MV-4-11 (cell line): ENCODE measurements around the gene GRID1.

Experiments used
- DNase-seq: peaks from one replicate; lab custom pipeline; 2025; lab: John Stamatoyannopoulos, UW

Gene GRID1

DNA sequence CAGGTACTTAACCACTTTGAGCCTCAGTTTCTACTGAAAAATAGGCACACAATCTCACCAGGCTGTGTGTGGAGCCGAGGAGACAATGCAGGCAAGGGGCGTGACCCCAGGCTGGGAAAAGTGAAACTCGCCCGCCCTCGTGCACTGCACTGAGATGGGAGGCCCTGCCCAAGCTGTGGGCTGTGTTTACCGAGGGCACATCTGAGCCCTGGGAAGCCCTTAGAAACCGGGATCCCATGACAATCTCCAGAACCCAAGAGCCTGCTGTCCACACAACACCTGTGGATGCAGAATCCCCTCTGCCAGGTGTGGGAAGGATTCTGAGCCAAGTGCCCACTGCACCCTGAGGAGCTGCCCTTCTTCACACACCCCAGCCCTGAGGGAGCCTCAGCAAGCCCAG lies 198.3 kb downstream of the GRID1 start:
- DNase-seq = no peak

DNA sequence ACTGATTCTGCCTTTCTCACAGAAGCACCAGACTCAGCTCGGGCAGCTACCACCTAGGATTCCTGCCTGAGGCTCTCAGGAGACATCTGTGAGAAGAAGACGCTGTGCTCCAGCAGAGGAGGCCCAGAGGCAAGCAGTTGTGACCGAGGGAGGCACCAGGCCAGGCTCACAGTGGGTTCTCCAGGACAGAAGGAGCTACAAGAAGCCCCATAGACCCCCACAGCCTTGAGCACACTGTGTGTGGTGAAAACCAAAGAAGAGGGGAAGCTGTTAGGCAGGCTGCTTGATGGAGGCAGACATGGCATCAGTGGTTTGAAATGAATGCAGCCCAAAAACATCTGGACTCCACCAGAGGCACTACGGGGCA lies 198.8 kb downstream of the GRID1 start:
- DNase-seq = no peak

DNA sequence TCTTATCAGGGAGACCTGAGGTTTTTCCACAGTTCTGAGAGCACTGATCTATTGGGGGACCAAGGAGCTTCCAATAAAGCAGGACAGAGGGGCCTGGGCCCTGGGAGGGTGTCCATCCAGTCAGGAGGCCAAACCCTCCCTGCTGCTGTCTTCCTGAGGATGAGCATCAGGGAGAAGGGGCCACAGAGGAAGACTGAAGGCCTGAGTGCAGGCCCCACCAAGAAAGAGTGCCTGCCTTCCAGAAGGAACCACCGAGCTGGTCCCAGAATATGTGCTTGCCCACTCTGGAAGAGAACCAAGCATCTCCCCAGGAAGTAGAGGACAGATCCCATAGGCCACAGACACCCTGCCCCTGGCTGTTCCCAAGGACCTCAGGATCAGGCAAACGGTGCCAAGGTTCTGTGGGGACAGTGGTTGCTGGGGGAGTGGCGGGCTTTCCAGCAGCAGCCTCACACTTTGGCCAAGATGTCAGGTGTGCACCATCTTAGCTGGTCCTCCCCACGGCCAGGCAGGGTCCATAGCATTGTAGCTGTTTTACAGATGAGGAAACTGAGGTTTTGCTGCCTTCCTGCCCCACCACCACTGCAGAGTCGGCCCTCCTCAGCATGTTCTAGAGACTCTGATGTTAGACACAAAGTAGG lies 199.4 kb downstream of the GRID1 start:
- no peak for DNase-seq

DNA sequence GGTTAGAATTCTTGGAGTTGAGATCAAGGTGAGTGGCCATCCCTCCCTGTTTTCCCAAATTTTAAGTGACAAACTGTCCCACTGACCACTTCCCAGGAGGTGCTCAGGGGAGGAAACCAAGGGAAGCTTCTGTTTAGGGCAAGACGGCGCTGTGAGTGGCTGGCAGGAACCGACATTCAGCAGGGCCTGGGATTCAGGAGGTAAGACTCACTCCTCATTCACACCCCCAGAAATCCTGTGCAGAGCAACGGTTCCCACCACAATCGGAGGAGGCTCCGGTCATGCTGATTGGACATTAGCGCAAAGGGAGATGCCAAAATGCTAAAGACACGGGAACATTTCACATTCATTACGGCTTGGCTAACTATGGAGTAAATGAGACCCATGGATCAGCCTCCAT lies 200.9 kb downstream of the GRID1 start:
- no peak for DNase-seq

DNA sequence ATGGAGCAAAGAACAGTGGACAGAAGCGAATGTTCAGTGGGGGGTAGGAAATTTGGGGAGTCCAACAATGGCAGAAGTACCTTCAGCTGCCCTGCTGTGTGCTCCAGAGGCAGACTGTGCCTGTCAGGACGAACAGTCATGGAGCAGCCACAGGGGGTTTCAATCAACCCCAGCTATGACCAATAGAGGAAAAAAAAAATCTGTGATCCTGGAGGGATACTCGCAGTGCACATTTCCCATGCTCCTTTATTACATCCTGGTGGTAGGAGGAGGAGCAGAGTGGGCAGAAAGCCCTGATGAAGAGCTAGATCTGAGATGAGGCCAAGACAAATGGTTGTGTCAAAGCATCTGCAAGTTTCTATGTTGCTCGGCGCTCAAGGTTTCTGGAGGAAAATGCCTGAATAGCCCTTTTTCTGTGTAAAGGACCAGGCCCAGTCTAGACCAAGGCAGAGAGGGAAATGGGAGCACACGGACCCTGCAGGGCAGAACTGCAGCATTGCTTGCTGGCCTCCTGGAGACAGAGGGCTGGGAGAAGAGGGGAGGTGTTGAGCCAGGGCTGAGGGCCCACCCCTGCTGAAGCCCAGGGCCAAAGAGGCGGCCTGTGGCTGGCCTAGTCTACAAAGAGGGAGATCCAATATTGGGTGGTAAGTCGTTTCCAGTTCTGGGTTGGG lies 201.5 kb downstream of the GRID1 start:
- no peak for DNase-seq

DNA sequence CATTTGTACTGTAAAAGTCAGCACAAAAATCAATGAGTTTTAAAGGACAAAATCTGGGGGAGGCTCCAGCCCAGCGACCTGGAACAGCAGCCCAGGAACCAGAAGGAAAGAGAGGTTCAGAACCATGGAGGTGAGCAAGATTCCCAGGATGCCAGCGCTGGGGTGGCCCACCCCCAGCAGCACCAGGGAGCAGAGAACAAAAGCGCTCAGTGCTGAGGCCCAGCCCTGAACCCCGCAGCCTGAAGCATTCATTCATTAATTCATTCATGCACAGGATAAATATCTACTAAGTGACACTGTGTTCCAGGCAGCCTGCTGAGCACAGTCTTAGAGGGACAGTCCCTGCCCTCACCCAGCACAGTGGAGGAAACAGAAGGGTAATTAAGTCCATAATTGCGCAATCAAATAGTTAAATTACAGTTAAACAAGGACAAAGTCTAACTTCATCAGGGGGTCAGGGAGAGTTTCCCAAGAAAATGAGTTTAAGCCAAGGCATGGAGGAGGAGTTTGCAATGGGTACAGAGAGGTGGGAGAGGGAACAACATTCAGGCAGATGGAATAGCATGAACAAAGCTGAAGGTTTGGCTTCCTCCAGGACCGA lies 202.3 kb downstream of the GRID1 start:
- peak; percentile 50 for DNase-seq

DNA sequence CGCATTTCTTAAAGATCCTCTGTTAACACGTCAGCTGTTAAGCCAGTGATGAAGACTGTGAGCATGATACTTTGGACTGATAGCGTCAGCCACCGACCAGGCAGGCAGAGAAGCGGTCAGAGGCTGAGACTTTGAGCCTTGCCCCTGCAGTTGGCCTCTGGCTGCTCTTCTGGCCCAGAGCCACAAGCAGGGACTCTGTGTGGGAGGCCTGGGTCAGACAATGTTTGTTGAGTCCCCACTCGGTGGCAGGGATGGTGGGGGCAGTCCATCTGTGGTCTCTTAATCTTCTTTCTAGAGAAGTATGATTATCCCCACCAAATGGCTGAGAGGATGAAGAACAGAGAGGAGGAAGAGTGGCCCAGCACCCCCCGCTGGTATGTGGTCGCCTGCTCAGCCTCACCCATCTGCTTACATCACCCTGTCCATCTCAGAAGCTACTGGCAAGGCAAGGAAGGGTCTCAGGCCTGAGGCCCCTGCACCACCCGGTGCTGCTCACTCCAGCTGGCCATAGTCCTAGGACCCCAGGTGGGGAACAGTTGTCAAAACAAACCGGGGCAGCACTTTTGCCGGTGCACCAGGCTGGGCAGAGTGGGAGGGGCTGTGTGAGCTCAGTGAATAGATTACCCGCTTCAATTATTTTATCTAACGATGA lies 202.9 kb downstream of the GRID1 start:
- peak; percentile 84 for DNase-seq

DNA sequence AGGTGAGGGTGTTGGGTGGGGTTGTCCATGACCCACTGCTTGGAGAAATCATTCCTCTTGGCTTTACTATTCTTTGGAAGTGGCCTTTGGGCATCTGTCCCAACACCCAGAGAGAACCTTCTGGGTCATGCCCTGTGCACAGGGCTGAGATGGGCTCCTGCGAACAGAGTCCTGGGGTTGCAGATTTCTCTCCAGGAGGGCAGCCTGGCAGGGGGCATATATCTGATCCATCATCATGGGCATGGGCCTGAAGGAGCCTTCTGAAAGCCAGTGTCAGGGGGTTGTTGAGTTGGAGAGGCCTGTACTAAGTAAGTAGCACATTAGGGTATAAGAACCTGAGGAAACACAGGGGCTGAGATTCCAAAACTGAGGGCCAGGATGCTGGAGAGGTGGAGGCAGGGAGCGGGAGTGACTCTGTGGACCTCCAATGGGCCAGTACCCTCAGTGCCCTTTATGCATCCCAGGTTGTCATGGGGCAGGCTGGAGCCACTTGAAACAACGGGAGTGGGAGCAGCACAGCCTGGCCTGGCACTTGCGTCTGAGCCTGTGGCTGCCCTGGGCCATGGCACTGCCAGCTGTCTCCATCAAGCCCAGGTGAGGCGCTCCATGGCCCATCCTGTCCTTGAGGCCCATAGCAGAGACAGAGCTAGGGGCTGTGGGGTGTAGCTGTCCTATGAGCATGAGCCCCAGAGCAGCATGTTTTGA lies 203.7 kb downstream of the GRID1 start:
- DNase-seq = no peak

DNA sequence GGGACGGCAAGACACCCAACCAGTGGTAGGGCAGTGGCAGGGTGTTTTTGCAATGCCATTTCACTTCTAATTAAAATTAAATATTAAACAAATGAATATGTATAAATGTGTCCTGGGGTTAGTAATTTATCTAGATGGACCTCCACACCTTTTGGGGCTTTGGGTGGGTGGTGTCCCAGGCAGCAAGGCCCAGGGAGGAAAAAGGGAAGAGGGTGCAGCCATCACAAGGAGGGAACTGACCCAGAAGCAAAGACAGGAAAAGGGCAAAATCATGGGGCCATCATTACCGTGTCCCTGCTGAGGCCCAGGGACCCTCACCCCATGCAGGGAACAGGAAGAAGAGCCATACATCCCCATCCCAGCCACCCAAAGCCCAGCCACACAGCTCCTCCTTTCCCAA lies 204.6 kb downstream of the GRID1 start:
- DNase-seq = no peak

DNA sequence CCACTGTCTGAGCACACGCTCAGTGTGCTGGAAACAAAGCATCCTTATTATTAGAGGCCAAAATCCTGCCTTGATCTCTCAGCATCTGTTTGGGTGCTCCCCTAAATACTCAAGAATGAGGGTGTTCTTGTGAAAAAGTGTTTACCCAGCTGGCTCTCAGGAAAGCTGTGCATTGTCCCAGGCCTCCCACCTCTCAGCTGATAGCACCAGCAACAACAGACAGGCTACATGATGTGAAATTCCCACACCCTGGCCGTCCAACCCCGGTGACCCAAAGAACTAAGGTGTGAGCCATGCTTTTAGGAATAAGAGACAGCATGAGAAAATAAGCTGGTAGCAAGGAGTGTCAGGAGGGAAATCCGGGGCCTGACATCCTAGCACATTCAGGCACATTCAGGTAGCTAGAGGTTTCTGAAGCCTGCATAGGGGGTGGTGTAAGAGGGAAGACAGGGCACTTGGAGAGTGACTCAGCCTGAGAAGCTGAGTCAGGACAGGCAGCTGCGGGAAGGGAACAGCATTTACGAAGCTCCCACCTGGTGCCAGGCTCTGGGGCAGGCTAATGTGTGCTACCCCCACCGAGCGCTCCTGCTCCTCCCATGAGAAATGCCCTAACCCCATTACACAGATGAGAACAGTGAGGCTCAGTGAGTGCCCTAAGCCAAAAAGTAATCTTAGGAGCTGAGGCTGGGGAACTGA lies 205.6 kb downstream of the GRID1 start:
- no peak for DNase-seq

DNA sequence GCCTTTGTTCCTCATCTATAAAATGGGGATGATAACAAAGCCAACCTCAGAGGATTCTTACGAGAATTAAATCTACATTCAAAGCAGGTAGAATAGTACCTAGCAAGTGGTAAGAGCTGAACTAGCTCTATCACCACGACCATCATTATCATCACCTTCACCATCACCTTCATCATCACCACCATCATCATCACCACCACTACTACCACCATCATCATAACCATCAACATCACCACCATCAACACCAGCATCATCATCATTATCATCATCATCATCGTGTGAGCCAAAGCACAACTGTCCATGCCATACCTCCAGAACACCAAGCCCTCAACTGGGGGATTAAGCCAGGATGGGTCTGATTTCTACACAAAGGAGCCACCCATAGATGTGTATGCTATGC lies 206.8 kb downstream of the GRID1 start:
- DNase-seq = no peak

DNA sequence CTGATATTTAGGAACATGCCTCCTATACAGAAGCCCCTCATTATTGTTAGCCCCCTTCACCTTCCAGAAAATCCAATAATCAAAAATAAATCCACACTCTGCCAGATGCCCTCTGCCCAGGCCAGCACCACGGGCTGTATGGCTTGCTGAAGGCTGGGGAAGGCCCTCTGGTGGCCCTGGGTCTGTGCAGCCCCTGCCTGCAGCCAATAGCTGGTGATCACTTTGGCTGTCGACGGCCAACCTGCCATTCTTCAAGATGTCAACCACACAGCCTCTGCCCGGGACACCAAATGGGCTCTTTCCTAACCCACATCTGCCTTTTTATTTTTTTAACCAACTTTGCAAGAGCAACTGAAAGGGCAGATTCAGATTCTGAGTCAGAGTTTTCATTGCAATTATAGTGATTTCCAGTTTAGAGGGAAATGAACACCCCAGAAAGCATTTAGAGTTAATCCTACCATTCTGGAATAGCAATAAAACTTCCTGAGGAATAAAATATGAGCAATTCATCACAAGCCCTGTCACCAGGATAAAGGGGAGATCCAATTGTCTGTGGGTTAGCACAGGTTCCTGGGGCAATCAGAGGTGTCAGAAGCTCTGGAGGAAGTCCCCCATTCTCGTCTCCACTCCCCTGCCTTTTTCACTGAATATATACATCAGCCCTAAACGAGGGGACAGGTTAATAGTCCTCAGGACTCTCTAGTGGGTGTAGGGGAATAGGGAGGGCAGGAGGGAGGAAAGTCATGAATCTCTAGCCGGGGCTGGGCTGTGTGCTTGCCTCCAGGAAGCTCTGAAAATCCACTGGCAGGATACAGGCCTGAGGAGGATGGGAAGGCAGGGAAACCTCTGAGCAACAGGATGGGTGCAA lies 211.3 kb downstream of the GRID1 start:
- DNase-seq = no peak

DNA sequence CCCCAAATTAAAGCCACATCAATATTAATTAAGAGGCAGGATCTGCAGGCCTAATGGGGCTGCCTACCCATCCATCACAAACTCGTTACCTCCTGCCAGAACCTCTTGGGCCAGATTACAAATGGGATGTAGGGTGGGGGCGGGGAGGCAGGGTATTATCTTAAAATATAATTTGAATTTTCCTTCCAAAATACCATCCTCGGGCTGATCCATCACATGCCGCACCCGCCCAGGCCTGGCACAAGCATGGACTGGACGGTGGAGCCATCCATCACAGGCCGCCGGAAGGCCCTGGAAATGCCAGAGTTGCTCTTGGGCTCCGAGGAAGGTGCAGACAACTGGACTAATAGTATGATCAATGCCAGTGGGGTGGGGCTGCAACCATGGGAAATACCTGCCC lies 212.8 kb downstream of the GRID1 start:
- no peak for DNase-seq

DNA sequence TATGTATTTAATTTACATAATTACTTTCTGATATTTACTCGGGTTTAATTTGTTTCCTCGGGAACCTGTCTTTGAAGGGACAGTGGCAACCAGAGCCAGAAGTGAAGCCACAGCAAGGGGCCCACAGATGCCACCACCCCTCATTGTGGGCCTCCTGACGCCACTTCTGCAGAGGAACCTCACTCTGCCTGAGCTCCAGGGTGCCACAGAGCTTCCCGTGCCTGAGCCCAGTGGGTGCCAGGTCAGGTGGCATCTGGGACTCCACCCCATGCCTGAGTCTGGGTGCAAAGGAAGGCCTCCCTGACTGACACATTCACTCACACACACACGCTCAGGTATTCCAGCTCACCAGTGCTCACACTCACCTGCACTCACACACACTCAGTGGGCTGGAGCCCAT lies 213.7 kb downstream of the GRID1 start:
- DNase-seq = no peak

DNA sequence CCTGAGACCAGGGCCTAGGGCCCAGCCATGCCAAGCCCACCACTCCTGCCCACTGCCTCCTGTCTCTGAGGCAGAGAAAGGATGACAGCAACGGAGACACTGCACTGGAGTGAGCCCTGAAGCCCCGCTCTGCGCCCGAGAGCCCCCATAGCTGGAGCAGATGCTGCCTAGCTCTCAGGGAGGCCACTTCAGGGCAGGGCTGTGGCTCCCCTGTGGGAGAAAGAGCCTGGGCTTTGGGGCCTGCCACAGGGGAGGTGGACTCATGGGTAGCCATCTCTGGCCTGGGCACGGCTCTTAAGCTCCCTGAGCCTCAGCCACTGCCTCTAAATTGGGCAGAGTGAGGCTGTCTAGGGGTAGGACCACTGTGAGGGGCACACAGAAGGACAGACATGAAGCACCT lies 214.2 kb downstream of the GRID1 start:
- no peak for DNase-seq

DNA sequence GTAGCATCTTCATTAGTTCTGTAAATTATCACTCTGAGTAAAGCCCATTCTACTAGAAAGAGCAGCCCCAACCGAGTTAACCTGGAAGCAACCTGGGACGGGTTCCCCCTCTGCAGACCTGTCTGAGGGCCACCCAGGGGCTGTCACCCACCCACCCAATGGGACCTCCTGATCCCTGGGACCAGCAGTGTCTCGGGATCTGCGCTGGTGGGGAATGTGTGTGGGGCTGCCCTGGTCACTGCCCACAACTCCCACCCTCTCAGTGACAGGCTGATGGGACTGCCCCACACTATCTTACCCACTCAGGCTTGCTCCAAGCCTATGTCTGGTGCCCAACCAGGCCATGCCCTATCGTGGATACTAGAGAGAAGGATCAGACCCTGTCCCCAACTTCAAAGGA lies 215.0 kb downstream of the GRID1 start:
- no peak for DNase-seq

DNA sequence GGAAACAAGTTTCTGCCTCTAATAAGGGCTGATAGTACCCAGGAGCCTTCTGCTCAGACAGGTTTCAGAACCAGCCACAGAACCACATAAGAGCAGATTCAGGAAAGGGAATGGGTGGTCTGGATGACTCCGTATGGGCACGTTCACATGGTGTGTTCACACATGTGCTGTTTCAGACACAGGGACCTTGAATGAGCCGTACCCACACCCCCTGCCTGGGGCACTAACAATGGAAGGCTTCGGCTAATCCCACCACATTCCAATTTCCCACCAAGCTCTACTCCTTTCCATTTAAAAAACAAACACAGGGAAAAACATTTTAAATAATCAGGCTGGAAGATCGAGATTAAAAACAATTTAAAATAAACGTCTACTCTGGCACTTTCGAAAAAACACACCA lies 217.3 kb downstream of the GRID1 start:
- no peak for DNase-seq

DNA sequence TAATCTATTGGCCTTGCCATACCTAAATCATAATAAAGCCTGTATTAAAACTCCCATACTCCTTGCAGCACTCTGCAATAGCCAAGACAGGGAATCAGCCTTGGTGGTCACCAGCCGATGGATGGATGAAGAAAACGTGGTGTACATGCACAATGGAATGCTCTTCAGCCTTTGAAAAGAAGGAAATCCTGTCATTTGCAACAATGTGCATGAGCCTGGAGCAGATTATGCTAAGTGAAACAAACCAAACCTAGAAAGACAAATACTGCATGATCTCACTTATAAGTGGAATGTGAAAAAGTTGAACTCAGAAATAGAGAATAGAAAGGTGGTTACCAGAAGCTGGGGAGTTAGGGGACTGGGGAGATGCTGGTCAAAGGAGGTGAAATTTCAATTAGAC lies 218.5 kb downstream of the GRID1 start:
- DNase-seq = no peak

DNA sequence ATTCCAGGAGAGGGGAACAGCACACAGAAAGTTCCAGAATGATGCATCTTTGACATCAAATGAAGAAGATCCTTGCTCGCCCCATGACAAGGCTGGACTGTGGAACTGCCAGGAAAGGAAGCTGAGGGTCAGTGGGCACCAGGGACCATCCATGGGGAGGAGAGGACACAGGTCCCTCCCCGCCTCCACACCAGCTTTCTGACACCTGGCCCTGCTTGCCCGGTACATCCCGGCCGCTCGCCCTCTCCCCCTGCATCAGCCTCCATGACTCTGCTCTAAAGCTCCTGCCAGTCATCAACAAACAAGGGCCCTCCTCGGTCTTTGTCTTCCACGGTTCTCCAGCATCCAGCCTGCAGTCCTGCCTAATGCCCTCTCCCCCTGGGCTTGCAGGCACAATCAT lies 222.3 kb downstream of the GRID1 start:
- no peak for DNase-seq

DNA sequence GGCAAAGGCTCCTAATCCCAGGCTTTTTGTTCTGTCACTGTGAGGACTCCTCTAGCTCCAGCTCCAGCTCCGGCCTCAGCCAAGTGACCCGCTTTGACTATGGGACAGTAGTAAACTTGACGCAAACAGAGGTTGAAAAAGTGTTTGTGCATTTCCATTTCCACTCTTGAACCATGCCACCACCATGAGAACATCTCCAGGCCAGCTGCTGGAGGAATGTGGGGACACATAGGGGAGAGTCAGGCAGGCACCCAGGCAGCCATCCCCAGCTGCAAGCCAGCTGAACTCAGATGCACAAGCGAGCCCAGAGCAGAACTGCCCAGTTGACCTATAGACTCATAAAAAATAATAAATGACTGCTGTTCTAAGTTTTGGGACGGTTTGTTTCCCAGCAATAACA lies 224.7 kb downstream of the GRID1 start:
- DNase-seq = no peak

DNA sequence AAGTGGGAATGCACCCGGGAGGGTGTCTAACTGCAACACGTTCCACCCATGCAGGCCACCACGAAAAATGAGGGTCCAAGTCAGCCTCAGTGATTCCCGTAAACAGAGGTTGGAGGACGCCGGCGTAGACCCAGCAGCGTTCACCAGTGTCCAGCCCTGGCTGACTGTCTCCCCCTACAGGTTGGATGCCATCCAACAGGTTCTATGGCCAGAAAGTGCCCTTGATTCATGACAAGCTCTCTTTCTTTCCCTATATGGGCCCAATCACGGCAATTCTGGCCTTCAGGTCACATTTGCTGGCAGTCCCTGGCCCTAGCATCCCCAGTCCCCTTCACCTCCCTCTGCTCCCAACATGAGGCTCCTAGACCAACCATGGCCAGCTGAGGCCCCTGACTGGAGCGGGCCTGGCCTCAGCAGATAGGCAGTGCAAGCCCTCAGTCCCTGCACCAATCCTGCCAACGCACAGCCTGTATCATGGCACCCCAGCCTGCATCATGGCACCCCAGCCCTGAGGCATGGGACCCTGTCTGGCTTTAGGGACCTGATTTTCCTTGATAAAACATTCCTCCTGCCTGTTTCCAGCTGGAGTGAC lies 227.4 kb downstream of the GRID1 start:
- peak; percentile 7 for DNase-seq
